SU-DHL-6 (cell line): ENCODE results near the gene ABTB1.

Experiments used
- EZH2phosphoT487 ChIP-seq: fragments of 200-600 bp; sonication (generic), shearing (Covaris generic); conservative IDR thresholded peaks from 2 replicates; pipeline ENCODE4 v1.6.1; 2018; ENCODE audit warnings: mild to moderate bottlenecking, antibody characterized with exemption, low read length, moderate library complexity, mixed read lengths
- TF ChIP-seq, protein P1 (sequence below): fragments of 200-600 bp; sonication (generic); IDR thresholded peaks from one replicate; pipeline ENCODE4 v1.5.1; 2017; ENCODE audit warnings: antibody characterized with exemption, mild to moderate bottlenecking, low read length, moderate library complexity; ENCODE audit not compliant: insufficient read depth, poor library complexity, severe bottlenecking

DNA sequence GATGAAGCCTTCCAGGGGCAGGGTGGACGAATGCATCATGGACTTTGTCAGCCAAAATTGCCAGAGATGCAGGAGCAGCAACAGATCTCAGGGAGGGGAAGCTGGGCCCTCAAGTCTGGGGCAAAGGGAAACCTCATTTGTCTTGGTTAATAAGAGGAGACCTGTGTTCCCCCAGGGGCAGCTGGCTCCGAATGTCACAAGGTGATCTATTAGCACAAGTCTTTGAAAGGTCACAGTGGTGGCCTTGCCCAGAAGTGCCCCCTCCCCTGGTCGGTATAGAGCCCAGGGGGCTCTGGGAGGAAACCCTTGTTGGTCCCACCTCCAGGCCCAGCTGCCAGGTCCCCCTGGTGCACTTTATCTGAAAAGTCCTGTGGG is 46.2 kb downstream of the ABTB1 start:
- TF ChIP-seq, protein P1, sequence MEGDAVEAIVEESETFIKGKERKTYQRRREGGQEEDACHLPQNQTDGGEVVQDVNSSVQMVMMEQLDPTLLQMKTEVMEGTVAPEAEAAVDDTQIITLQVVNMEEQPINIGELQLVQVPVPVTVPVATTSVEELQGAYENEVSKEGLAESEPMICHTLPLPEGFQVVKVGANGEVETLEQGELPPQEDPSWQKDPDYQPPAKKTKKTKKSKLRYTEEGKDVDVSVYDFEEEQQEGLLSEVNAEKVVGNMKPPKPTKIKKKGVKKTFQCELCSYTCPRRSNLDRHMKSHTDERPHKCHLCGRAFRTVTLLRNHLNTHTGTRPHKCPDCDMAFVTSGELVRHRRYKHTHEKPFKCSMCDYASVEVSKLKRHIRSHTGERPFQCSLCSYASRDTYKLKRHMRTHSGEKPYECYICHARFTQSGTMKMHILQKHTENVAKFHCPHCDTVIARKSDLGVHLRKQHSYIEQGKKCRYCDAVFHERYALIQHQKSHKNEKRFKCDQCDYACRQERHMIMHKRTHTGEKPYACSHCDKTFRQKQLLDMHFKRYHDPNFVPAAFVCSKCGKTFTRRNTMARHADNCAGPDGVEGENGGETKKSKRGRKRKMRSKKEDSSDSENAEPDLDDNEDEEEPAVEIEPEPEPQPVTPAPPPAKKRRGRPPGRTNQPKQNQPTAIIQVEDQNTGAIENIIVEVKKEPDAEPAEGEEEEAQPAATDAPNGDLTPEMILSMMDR = no peak
- TF ChIP-seq EZH2phosphoT487 = no peak
